Fibroblast of skin of scalp (primary cell): ENCODE data around the gene ZNF771. TPM values are rescaled to one million over a fixed set of nuclear protein-coding genes. Genes with fewer than 3 reads are reported as not detected.

Source experiments
- DNase-seq: peaks from one replicate; pipeline ENCODE4 v3.0.0-alpha.2; 2013
- polyA plus RNA-seq, 2 experiments: library from polyadenylated mRNA; unstranded; fragments of 120-200 nt; gene quantifications; one replicate each; pipeline ENCODE4 v1.2.1, GENCODE V29; 2013; ENCODE audit not compliant: insufficient read length in 2 of 2

Gene ZNF771
- 5.8 TPM for polyA plus RNA-seq (2013, experiment 1 of 2; ENCODE audit: insufficient read length)
- 6.8 TPM for polyA plus RNA-seq (2013, experiment 2 of 2; ENCODE audit: insufficient read length)

- DNase-seq = peak; percentile 88
These were observed at the start of gene ZNF771 for GRCh38 chr16:30407102-30407803. ZNF771 (plus strand) TSS chr16:30407606; CDS start chr16:30408054, 448 bp downstream.

- no peak for DNase-seq
These were observed 49.5 kb upstream of the ZNF771 start for GRCh38 chr16:30357715-30358576.

GRCh38 chr16:30358577-30358936 is 48.8 kb upstream of the ZNF771 start:
- no peak for DNase-seq

GRCh38 chr16:30358990-30359870 is 48.2 kb upstream of the ZNF771 start:
- no peak for DNase-seq

- DNase-seq = no peak
These were observed 47.6 kb upstream of the ZNF771 start for GRCh38 chr16:30359871-30360170.

- no peak for DNase-seq
These were observed 46.2 kb upstream of the ZNF771 start for GRCh38 chr16:30361180-30361579.

GRCh38 chr16:30365200-30365599 is 42.2 kb upstream of the ZNF771 start:
- no peak for DNase-seq

- DNase-seq = no peak
These were observed 40.9 kb upstream of the ZNF771 start for GRCh38 chr16:30366511-30366910.

- no peak for DNase-seq
These were observed 39.9 kb upstream of the ZNF771 start for GRCh38 chr16:30367349-30368009.

- peak; percentile 54 for DNase-seq
These were observed 39.1 kb upstream of the ZNF771 start for GRCh38 chr16:30368122-30368791.

- no peak for DNase-seq
These were observed 38.7 kb upstream of the ZNF771 start for GRCh38 chr16:30368792-30369090.

GRCh38 chr16:30369091-30369937 is 38.1 kb upstream of the ZNF771 start:
- DNase-seq = no peak

- DNase-seq = no peak
These were observed 37.4 kb upstream of the ZNF771 start for GRCh38 chr16:30369938-30370455.

- DNase-seq = peak; percentile 100
These were observed 36.8 kb upstream of the ZNF771 start, which contains the start of gene TBC1D10B for GRCh38 chr16:30370456-30371247. TBC1D10B (minus strand) TSS chr16:30370494; CDS start chr16:30370183, 311 bp downstream.

- no peak for DNase-seq
These were observed 36.1 kb upstream of the ZNF771 start for GRCh38 chr16:30371248-30371816.

- no peak for DNase-seq
These were observed 35.2 kb upstream of the ZNF771 start for GRCh38 chr16:30372038-30372712.

GRCh38 chr16:30372725-30373124 is 34.7 kb upstream of the ZNF771 start:
- DNase-seq = no peak

GRCh38 chr16:30374538-30374937 is 32.9 kb upstream of the ZNF771 start, which contains the start of gene MYL11:
MYL11 (plus strand) TSS chr16:30374802; CDS start chr16:30374858, 56 bp downstream.
- DNase-seq = no peak

- no peak for DNase-seq
These were observed 31.5 kb upstream of the ZNF771 start for GRCh38 chr16:30375864-30376263.
